ENCODE results near the gene SLC22A14.

Gene SLC22A14

GRCh38 chr3:38354588-38355330, 72.7 kb downstream of the SLC22A14 start:
- Histone ChIP-seq H3K9ac (ENCODE audit: low read length) (no peak overlapping the region), H3K9me3 (ENCODE audit: control insufficient read depth, low read length) (no peaks in the 10 kb centered on the region), H3K4me1 (ENCODE audit: control insufficient read depth, insufficient read depth, low read length) (peaks cover 5% of the 10 kb centered on the region), H3K36me3 (ENCODE audit: control insufficient read depth, insufficient read depth, low read length) (peaks cover 4% of the 10 kb centered on the region), H3K27me3 (ENCODE audit: control insufficient read depth, insufficient read depth, low read length) (no peaks in the 10 kb centered on the region), H3K4me3 (ENCODE audit: low read length) (no peak overlapping the region)

GRCh38 chr3:38359038-38359437, 76.9 kb downstream of the SLC22A14 start:
- peaks cover 7% of the 10 kb centered on the region for H3K36me3 ChIP-seq (ENCODE audit: control insufficient read depth, insufficient read depth, low read length)
- no peaks in the 10 kb centered on the region for H3K9me3 ChIP-seq (ENCODE audit: control insufficient read depth, low read length)
- no peak overlapping the region for H3K9ac ChIP-seq (ENCODE audit: low read length)
- H3K27me3 ChIP-seq (ENCODE audit: control insufficient read depth, insufficient read depth, low read length) = no peaks in the 10 kb centered on the region
- no peak overlapping the region for H3K4me3 ChIP-seq (ENCODE audit: low read length)
- H3K4me1 ChIP-seq (ENCODE audit: control insufficient read depth, insufficient read depth, low read length) = peaks cover 5% of the 10 kb centered on the region

- no peaks in the 10 kb centered on the region for H3K27me3 ChIP-seq (ENCODE audit: control insufficient read depth, insufficient read depth, low read length)
- no peak overlapping the region for H3K4me3 ChIP-seq (ENCODE audit: low read length)
- no peaks in the 10 kb centered on the region for H3K4me1 ChIP-seq (ENCODE audit: control insufficient read depth, insufficient read depth, low read length)
- peaks cover 4% of the 10 kb centered on the region for H3K36me3 ChIP-seq (ENCODE audit: control insufficient read depth, insufficient read depth, low read length)
- H3K9ac ChIP-seq (ENCODE audit: low read length) = no peak overlapping the region
- no peaks in the 10 kb centered on the region for H3K9me3 ChIP-seq (ENCODE audit: control insufficient read depth, low read length)
These were observed 78.3 kb downstream of the SLC22A14 start for GRCh38 chr3:38360345-38360744.

- no peak overlapping the region for H3K4me3 ChIP-seq (ENCODE audit: low read length)
- no peak overlapping the region for H3K9ac ChIP-seq (ENCODE audit: low read length)
- peaks cover 8% of the 10 kb centered on the region for H3K36me3 ChIP-seq (ENCODE audit: control insufficient read depth, insufficient read depth, low read length)
- H3K9me3 ChIP-seq (ENCODE audit: control insufficient read depth, low read length) = no peaks in the 10 kb centered on the region
- H3K4me1 ChIP-seq (ENCODE audit: control insufficient read depth, insufficient read depth, low read length) = no peaks in the 10 kb centered on the region
- no peaks in the 10 kb centered on the region for H3K27me3 ChIP-seq (ENCODE audit: control insufficient read depth, insufficient read depth, low read length)
These were observed 79.4 kb downstream of the SLC22A14 start for GRCh38 chr3:38361496-38361895.

GRCh38 chr3:38362825-38363224, 80.7 kb downstream of the SLC22A14 start:
- Histone ChIP-seq H3K27me3 (ENCODE audit: control insufficient read depth, insufficient read depth, low read length) (no peaks in the 10 kb centered on the region), H3K9ac (ENCODE audit: low read length) (no peak overlapping the region), H3K9me3 (ENCODE audit: control insufficient read depth, low read length) (no peaks in the 10 kb centered on the region), H3K4me3 (ENCODE audit: low read length) (no peak overlapping the region), H3K4me1 (ENCODE audit: control insufficient read depth, insufficient read depth, low read length) (no peaks in the 10 kb centered on the region), H3K36me3 (ENCODE audit: control insufficient read depth, insufficient read depth, low read length) (peaks cover 8% of the 10 kb centered on the region)

- H3K4me3 ChIP-seq (ENCODE audit: low read length) = no peak overlapping the region
- no peaks in the 10 kb centered on the region for H3K4me1 ChIP-seq (ENCODE audit: control insufficient read depth, insufficient read depth, low read length)
- peaks cover 8% of the 10 kb centered on the region for H3K36me3 ChIP-seq (ENCODE audit: control insufficient read depth, insufficient read depth, low read length)
- no peaks in the 10 kb centered on the region for H3K9me3 ChIP-seq (ENCODE audit: control insufficient read depth, low read length)
- no peaks in the 10 kb centered on the region for H3K27me3 ChIP-seq (ENCODE audit: control insufficient read depth, insufficient read depth, low read length)
- H3K9ac ChIP-seq (ENCODE audit: low read length) = no peak overlapping the region
These were observed 82.8 kb downstream of the SLC22A14 start for GRCh38 chr3:38364721-38365400.

- Histone ChIP-seq H3K36me3 (ENCODE audit: control insufficient read depth, insufficient read depth, low read length) (peaks cover 8% of the 10 kb centered on the region), H3K9me3 (ENCODE audit: control insufficient read depth, low read length) (no peaks in the 10 kb centered on the region), H3K27me3 (ENCODE audit: control insufficient read depth, insufficient read depth, low read length) (no peaks in the 10 kb centered on the region), H3K4me1 (ENCODE audit: control insufficient read depth, insufficient read depth, low read length) (no peaks in the 10 kb centered on the region), H3K4me3 (ENCODE audit: low read length) (no peak overlapping the region), H3K9ac (ENCODE audit: low read length) (no peak overlapping the region)
These were observed 83.5 kb downstream of the SLC22A14 start for GRCh38 chr3:38365469-38366062.

GRCh38 chr3:38366082-38366481, 84.0 kb downstream of the SLC22A14 start:
- H3K4me1 ChIP-seq (ENCODE audit: control insufficient read depth, insufficient read depth, low read length) = no peaks in the 10 kb centered on the region
- no peak overlapping the region for H3K9ac ChIP-seq (ENCODE audit: low read length)
- H3K4me3 ChIP-seq (ENCODE audit: low read length) = no peak overlapping the region
- no peaks in the 10 kb centered on the region for H3K9me3 ChIP-seq (ENCODE audit: control insufficient read depth, low read length)
- H3K27me3 ChIP-seq (ENCODE audit: control insufficient read depth, insufficient read depth, low read length) = no peaks in the 10 kb centered on the region
- peaks cover 8% of the 10 kb centered on the region for H3K36me3 ChIP-seq (ENCODE audit: control insufficient read depth, insufficient read depth, low read length)

- Histone ChIP-seq H3K4me1 (ENCODE audit: control insufficient read depth, insufficient read depth, low read length) (no peaks in the 10 kb centered on the region), H3K36me3 (ENCODE audit: control insufficient read depth, insufficient read depth, low read length) (peaks cover 8% of the 10 kb centered on the region)
These were observed 85.7 kb downstream of the SLC22A14 start for GRCh38 chr3:38367779-38368178.

More at GRCh38 chr3:38367779-38368178, 85.7 kb downstream of the SLC22A14 start:
- H3K4me3 ChIP-seq (ENCODE audit: low read length) = no peak overlapping the region
- H3K9me3 ChIP-seq (ENCODE audit: control insufficient read depth, low read length) = no peaks in the 10 kb centered on the region
- no peaks in the 10 kb centered on the region for H3K27me3 ChIP-seq (ENCODE audit: control insufficient read depth, insufficient read depth, low read length)
- H3K9ac ChIP-seq (ENCODE audit: low read length) = no peak overlapping the region
